HFF-Myc (cell line): Measurements from ENCODE around the gene LRFN2.

Source experiments
- DNase-seq: peaks from one replicate; pipeline ENCODE4 v3.0.0-alpha.2; 2011; ENCODE audit warnings: low read depth; ENCODE audit errors: extremely low read depth
- H3K4me3 ChIP-seq: replicated peaks from 2 replicates; pipeline ENCODE4 v1.5.1; 2011; ENCODE audit warnings: low read depth, mild to moderate bottlenecking, control low read depth, low read length
- TF ChIP-seq, protein P1 (sequence below): IDR thresholded peaks from 2 replicates; pipeline ENCODE4 v1.5.1; 2012; ENCODE audit warnings: mild to moderate bottlenecking, low read depth, low read length, control low read depth; ENCODE audit errors: missing control alignments

LRFN2 gene

DNA sequence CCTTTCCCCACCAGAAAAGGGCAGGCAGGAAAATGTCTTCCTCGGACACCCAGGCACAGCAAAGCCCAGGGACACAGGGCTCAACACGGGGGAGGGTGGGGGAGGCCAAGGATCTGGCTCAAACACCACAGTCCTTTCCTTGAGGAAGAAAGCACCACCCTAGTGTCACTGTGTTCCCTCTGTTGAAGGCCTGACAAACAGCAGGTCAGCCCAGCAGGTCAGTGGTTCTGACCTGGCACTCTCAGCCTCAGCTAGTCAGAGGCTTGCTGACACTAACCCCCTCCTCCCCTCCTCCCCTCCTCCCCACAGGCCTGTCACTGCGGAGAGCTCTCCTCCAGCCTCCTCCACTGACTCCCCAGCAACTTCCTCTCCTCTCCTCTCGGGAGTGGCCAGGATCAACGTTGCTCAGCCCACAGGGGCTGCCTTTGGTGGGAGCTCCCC, 239.6 kb downstream of the LRFN2 start:
- H3K4me3 ChIP-seq = no peak overlapping the region
- TF ChIP-seq, protein P1, sequence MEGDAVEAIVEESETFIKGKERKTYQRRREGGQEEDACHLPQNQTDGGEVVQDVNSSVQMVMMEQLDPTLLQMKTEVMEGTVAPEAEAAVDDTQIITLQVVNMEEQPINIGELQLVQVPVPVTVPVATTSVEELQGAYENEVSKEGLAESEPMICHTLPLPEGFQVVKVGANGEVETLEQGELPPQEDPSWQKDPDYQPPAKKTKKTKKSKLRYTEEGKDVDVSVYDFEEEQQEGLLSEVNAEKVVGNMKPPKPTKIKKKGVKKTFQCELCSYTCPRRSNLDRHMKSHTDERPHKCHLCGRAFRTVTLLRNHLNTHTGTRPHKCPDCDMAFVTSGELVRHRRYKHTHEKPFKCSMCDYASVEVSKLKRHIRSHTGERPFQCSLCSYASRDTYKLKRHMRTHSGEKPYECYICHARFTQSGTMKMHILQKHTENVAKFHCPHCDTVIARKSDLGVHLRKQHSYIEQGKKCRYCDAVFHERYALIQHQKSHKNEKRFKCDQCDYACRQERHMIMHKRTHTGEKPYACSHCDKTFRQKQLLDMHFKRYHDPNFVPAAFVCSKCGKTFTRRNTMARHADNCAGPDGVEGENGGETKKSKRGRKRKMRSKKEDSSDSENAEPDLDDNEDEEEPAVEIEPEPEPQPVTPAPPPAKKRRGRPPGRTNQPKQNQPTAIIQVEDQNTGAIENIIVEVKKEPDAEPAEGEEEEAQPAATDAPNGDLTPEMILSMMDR = no peak
- DNase-seq = no peak

DNA sequence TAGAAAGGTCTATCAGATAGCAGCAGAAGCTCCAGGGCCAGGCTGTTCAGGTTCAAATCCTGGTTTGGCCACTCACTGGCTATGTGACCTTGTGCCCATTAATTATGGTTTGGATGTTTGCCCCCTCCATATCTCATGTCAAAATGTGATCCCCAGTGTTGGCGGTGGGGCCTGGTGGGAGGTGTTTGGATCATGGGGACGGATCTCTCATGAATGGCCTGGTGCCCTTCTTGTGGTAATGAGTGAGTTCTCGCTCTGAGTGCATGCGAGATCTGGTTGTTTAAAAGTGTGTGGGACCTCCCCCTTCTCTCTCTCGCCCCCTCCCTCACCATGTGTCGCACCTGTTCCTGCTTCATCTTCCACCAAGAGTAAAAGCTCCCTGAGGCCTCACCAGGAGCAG, 240.9 kb downstream of the LRFN2 start:
- H3K4me3 ChIP-seq = no peak overlapping the region
- TF ChIP-seq, protein P1 = no peak
- DNase-seq = no peak

- H3K4me3 ChIP-seq = no peak overlapping the region
- DNase-seq = no peak
- TF ChIP-seq, protein P1 = no peak
These were observed 242.5 kb downstream of the LRFN2 start for GRCh38 chr6:40344566-40345167.

DNA sequence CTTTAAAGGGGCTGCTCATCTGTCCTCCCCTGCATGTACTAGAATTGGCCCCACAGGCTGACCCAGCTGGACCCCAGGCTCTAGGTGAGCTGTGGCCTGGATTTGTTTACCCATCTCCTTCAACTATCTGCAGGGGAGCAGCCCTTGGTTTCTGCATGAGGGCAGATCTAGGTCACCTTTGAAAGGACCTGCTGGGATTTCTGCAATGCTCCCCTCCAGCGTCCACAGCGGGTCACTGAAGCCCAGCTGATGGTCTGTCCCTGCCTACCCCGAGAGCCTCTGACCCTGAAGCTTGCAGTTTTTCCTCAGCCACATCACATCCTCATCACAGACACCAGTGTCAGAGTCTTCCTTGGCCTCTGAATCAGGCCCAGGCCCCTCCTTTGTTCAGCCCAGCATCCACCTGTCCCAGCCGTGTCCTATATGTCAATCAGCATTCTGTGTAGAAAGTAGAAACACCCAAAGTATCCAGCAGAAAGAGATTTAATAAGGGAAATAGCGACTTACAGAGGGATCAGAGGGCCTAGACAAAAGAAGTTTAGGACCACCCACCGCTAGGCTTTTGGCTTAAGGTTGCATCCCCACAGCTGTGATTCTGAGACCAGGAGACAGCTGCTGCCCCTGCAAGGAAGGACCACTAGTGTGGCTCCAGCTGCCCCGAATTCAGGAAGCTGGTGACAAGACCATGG, 243.1 kb downstream of the LRFN2 start:
- DNase-seq = no peak
- TF ChIP-seq, protein P1 = no peak

GRCh38 chr6:40343318-40343876, 243.8 kb downstream of the LRFN2 start:
- TF ChIP-seq, protein P1 = no peak
- H3K4me3 ChIP-seq = no peak overlapping the region
- DNase-seq = no peak

More for the DNA sequence above, 243.1 kb downstream of the LRFN2 start:
- no peak overlapping the region for H3K4me3 ChIP-seq

GRCh38 chr6:40342723-40343122, 244.4 kb downstream of the LRFN2 start:
- no peak for DNase-seq
- no peak overlapping the region for H3K4me3 ChIP-seq
- TF ChIP-seq, protein P1 = no peak
